ENCODE measurements around the gene NDRG2.

The NDRG2 gene

GRCh38 chr14:21033133-21033698 is 8.4 kb upstream of the NDRG2 start:
- DNase-seq (ENCODE audit: low spot score): no peak

DNA sequence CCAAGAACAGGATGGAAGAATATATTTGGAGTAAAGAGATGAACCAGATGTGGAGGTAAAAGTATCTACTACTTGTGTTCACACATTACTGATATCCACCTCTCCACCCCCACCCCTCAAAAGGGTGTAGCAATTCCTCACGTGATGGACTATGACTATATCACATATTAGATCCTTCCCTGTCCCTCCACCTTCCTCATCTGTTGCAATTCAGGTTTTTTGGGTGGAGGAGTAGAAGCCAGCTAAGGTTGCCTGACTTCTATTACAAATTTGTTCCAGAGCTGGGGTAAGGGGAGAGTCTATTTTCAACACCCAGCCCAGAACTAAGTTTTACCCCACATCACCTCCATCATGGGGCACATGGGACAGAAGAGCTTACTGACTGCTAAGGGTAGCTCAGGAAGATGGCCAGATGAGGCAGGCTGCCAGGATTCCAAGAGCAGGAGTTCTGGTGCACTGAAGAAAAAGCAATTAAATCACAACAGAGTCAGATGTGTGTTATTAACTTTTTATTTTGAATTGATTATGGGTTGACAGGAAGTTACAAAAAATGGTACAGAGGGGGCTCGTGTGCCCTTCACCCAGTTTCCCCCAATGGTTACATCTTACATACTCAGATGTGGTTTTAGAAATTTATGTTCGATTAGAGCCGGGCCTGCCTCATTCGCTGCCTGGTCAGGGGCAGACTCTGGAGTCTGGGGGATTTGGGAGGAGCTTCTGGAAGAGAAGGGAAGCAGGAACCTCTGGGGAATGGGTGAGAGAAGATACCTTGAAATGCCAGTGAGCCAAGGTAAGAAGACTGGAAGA is 7.7 kb upstream of the NDRG2 start:
- no peak for DNase-seq (ENCODE audit: low spot score)

- DNase-seq (ENCODE audit: low spot score): no peak
These were observed 5.7 kb upstream of the NDRG2 start for GRCh38 chr14:21030531-21030930.

DNA sequence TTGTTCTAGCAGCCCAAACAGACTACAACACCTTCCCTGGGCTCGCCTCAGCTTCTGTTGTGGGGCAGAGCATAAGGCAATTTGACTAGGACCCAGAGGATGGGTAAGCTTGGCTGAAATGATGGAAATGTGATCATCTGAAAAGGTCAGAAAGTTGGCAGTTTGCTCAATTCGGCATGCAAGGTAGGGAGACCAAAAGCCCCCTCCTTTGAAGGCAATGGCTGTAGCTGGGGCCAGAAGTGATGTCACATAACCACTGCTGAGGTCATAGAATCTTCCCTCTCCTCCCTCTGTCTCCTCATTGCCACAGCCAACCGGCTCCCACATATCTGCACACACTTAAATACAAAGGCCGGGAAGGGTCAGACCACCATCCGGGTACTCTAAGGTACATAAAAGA is 5.1 kb upstream of the NDRG2 start, which contains the start of gene TPPP2:
Gene TPPP2, plus strand, starts transcription at position 301 of the 400 bp plus-strand sequence. CDS start 365 bp downstream, outside the sequence.
- DNase-seq (ENCODE audit: low spot score): no peak

- no peak for DNase-seq (ENCODE audit: low spot score)
These were observed 2.1 kb upstream of the NDRG2 start for GRCh38 chr14:21026988-21027315.

GRCh38 chr14:21026274-21026987 is 1.6 kb upstream of the NDRG2 start:
- no peak for DNase-seq (ENCODE audit: low spot score)

DNA sequence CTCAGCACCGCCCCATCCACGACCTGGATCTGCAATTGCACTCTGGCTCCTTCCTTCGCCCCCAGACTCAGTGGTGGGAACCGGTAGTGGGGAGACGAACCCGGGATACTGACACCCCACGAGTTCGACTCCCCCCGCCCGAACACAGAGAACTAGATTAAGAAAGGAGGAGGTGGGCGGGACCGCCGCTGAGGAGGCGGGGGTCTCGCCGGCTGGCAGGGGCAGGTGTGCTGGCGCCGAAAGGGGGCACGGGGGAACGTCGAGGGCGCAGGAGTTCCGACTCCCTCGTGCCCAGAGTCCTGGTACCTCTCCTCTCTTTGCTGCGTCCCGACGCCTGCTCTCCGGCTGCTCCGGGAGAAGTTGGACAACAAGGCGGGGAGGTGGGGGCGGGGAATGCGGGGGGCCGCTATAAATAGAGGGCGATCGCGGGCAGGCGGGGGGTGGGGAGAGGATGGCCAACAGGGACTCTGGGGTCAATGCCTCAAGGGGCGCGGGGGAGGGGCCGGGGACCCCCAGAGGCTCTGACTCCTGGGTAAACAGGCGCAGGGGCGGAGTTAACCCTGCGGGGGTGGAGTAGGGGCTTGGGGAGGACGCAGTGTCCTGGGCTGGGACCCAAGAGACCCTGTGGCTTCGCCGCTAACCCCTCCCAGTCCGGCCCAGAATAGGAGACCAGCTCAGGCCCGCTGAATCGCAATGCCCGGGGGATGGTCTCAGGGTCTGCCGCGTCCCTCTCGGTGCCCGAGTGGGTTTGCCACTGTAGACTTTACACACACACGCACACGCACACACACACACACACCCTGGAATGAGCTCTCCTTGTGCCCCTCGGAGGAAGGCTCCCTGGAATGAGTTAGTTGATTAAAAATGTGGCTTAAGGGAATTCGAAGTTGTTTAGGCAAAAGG is 761 bp upstream of the NDRG2 start:
- no peak for DNase-seq (ENCODE audit: low spot score)

- no peak for DNase-seq (ENCODE audit: low spot score)
These were observed 860 bp downstream of the NDRG2 start for GRCh38 chr14:21023817-21024584.

GRCh38 chr14:21023174-21023573 is 1.7 kb downstream of the NDRG2 start:
- DNase-seq (ENCODE audit: low spot score): no peak

GRCh38 chr14:21022686-21023085 is 2.2 kb downstream of the NDRG2 start:
- DNase-seq (ENCODE audit: low spot score): no peak

GRCh38 chr14:21020977-21021545 is 3.8 kb downstream of the NDRG2 start:
- DNase-seq (ENCODE audit: low spot score): no peak

- DNase-seq (ENCODE audit: low spot score): no peak
These were observed 5.5 kb downstream of the NDRG2 start for GRCh38 chr14:21019366-21019765.

- no peak for DNase-seq (ENCODE audit: low spot score)
These were observed 6.1 kb downstream of the NDRG2 start for GRCh38 chr14:21018781-21019180.

GRCh38 chr14:21018286-21018685 is 6.6 kb downstream of the NDRG2 start:
- DNase-seq (ENCODE audit: low spot score): no peak

DNA sequence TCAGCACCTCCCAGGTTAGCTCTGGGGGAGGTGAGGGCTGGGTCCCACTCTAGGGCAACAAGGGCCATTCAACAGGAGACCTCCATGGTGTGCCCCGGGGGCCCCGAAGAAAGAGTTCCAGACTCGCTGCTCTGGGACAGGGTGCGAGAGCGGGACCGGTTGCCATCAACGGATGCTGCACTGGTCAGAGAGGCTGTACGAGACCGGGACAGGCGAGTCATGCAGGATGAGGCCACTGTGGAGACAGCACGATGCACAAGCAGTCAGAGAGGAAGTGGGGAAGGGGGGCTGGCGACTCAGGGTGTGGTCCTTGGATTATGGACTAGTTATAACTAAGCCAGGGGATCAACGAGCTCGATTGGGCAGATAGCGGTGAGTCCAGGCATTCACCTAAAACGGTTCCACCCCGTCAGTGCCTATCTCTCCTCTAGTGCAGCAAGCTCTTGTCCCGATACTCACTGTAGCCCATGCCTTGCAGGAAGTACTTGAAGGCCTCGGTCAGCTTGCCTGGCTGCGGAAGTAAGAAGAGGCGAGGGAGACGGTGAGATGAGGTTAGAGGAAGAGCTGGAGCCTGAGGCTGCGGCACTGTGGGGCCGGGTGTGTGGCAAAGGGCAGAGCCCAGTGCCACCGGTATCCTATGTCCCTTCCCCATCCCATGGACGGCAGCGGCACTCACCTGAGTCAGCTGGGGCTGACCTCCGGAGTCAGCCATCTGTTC is 7.2 kb downstream of the NDRG2 start:
- DNase-seq (ENCODE audit: low spot score): no peak

DNA sequence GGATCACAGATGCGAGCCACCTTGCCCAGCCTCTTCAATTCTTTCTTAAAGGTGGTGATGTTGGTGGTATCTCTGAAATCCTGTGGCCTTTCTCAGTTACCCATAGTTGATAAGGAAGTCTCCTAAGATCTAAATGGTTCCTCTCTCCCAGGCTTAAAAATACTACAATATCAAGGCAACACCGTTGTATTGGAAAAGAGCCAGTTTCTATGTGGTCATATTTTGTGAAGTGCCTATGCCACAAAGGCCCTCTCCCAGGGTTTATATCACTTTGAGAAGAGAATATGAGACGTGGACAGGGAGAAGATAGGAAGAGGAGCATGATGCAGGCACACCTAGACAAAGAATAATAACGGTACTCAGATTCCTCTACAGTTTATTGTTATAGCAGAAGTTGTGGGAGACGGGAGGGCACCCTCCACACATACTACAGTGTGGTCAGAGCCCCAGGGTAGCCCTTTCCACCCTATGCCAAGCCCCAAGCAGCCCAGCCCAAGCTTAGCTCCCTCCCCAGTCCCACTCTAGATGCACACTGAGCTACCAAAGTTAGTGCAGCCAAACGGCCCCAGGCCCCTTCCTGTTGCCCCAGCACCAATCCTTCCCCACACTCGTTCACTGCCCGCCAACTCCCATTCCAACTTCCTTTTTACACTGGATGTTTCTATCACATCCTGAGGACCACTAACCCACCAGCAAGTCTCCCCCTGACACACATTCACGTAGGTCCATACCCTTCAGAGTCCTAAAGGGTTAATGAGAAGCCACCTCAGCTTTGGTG is 8.3 kb downstream of the NDRG2 start:
- DNase-seq (ENCODE audit: low spot score): no peak

DNA sequence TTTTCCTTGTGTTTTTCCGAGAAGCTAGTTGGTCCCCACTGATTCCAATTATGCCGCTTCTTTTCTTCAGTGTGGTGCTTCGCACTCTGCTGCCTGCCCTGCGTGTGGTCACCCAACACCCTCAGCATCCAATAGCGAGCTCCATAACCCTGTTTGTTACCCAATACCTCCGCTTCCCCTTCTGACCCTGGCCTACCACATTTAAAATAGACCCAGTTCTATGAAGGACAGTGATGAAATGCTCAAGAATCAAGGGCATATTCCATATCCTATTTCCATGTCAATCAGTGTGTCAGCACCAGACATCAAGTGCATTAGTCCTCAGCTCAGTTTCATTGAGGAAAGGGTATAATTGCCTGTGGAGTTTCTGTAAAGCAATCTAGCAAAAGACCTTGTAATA is 9.5 kb downstream of the NDRG2 start:
- DNase-seq (ENCODE audit: low spot score): no peak

GRCh38 chr14:21014761-21015190 is 10.1 kb downstream of the NDRG2 start:
- peak; percentile 78 for DNase-seq (ENCODE audit: low spot score)

- no peak for DNase-seq (ENCODE audit: low spot score)
These were observed 13.7 kb downstream of the NDRG2 start for GRCh38 chr14:21011136-21011535.
